SIG-M5 treated with dmso at 0.1 percent for 504 hours (cell line): ENCODE results near the gene MC4R.

Experiments used
- DNase-seq: peaks from one replicate; lab custom pipeline; 2025; ENCODE audit not compliant: unreplicated experiment; lab: John Stamatoyannopoulos, UW

MC4R gene

DNA sequence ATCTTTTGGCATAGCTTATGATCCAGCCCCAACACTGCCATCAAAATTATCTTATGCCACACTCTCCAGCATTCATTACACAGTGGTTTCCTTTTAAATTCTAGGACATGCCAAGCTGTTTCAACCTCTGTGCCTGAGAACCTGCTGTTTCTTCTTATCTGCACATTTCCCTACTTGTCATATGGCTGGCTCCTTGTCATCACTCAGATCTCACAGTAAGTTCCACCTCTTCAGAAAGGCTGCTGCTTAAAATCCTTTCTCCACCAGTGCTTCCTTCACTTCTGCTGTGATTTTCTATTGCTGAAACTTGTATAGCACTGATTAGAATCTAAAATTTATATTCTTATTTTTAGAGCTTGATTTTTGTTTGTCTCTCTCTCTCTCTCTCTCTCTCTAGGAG is 43.4 kb downstream of the MC4R start:
- DNase-seq = no peak

DNA sequence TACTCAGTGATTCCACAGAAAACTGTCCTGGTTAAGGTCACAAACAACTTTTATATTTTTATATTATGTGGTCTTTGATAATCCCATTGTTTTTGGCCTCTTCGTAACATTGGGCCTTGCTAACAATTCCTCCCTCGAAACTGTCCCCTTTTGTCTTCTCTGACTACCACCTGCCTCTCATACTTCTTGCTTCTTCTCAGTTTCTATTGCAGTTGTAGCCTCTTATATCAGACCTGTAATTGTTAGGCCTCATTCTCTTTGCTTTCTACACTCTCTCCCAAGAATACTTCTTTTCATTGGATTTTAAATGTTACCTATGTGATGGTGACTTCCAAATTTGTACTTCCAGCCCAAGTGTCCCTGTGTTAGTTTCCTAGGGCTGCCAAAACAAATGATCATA is 44.7 kb downstream of the MC4R start:
- no peak for DNase-seq

- DNase-seq = no peak
Observed at GRCh38 chr18:60322591-60322990, 50.0 kb downstream of the MC4R start.
